Neural progenitor cell (in vitro differentiated cells): ENCODE results near the gene CCDC3.

Source experiments
- EZH2 ChIP-seq: fragments of 200-600 bp; sonication (generic); IDR thresholded peaks from 2 replicates; pipeline ENCODE4 v1.6.1; 2017; ENCODE audit warnings: antibody characterized with exemption, mild to moderate bottlenecking, moderate library complexity
- TF ChIP-seq, protein P1 (sequence below): fragments of 200-600 bp; sonication (generic); IDR thresholded peaks from 2 replicates; pipeline ENCODE4 v1.5.1; 2017; ENCODE audit warnings: antibody characterized with exemption, mild to moderate bottlenecking

DNA sequence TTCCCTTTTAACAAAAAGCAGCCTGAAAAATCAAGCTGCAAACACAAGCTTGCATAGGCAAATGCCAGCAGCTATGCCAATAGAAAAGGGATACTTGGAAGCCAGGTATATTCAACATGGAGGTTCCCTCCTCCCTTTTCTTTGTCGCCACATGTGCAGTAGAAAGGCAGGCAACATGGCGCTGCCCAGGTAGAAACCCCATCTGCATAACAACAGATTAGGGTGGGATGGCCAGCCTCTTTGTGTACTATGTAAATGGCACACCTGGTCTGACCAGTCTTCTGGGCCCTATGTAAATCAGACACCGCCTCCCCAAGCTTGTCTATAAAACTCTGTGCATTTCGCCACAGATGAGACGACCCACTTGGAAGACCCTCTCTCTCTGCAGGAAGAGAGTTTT, 58.1 kb downstream of the CCDC3 start:
- TF ChIP-seq, protein P1, sequence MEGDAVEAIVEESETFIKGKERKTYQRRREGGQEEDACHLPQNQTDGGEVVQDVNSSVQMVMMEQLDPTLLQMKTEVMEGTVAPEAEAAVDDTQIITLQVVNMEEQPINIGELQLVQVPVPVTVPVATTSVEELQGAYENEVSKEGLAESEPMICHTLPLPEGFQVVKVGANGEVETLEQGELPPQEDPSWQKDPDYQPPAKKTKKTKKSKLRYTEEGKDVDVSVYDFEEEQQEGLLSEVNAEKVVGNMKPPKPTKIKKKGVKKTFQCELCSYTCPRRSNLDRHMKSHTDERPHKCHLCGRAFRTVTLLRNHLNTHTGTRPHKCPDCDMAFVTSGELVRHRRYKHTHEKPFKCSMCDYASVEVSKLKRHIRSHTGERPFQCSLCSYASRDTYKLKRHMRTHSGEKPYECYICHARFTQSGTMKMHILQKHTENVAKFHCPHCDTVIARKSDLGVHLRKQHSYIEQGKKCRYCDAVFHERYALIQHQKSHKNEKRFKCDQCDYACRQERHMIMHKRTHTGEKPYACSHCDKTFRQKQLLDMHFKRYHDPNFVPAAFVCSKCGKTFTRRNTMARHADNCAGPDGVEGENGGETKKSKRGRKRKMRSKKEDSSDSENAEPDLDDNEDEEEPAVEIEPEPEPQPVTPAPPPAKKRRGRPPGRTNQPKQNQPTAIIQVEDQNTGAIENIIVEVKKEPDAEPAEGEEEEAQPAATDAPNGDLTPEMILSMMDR: no peak
- no peak for TF ChIP-seq EZH2
